HCT116 (cell line): ENCODE data around the gene BTBD3. TPM values are rescaled to one million over a fixed set of nuclear protein-coding genes. Genes with fewer than 3 reads are reported as not detected.

Source experiments
- ATAC-seq: fragments of 200-7000 bp; cut with Tn5 transposase; 2 replicates; pipeline ENCODE4 v1.9.1; 2020; ENCODE audit warnings: mild to moderate bottlenecking, moderate library complexity
- BruUV-seq: library from RNA; stranded (reverse); fragments of 400-500 nt; replicated peaks from 2 replicates; lab custom pipeline; 2021; lab: Mats Ljungman, UMichigan
- CTCF ChIA-PET: fragments of 300-600 bp; sonication (Branson Sonifier 250); formaldehyde crosslinking; loops from one replicate; lab custom pipeline; 2021; ENCODE audit warnings: antibody characterized with exemption; lab: Charles Lee
- POLR2A ChIA-PET: fragments of 300-600, 350-600 bp; sonication (Branson Sonifier 250); formaldehyde crosslinking; loops from one replicate; lab custom pipeline; 2021; ENCODE audit warnings: antibody characterized with exemption; lab: Charles Lee
- RAD21 ChIA-PET, 2 experiments: fragments of 300-600 bp; sonication (Branson Sonifier 250); formaldehyde crosslinking; loops; one replicate each; lab custom pipeline; 2023; ENCODE audit warnings: low total read pairs in 2 of 2; ENCODE audit not compliant: uncharacterized antibody in 2 of 2, unreplicated experiment in 2 of 2, low non-redundant PET in 1 of 2; lab: Charles Lee
- DNase-seq: peaks from one replicate; pipeline ENCODE4 v3.0.0-alpha.2; 2010; ENCODE audit warnings: low read depth, low spot score
- H2AFZ ChIP-seq: fragments of 200-600 bp; shearing (Covaris generic), sonication (generic); 2 replicates; pipeline ENCODE4 v1.6.1; 2017; ENCODE audit warnings: low read depth, mixed run types, mixed read lengths, antibody characterized with exemption, low read length; ENCODE audit not compliant: poor library complexity, severe bottlenecking
- H3K27ac ChIP-seq: 2 replicates; pipeline ENCODE4 v1.5.1; 2012; ENCODE audit warnings: low read depth, low read length
- H3K27me3 ChIP-seq: fragments of 200-600 bp; sonication (generic); 2 replicates; pipeline ENCODE4 v1.6.1; 2016; ENCODE audit warnings: mixed run types, low read length, mixed read lengths; ENCODE audit not compliant: insufficient read depth
- H3K36me3 ChIP-seq, 2 experiments: fragments of 200-500 bp in 1 of 2; fragments of 200-600 bp in 1 of 2; sonication (Bioruptor generic) in 1 of 2; sonication (generic) in 1 of 2; 2 replicates each; pipeline versions ENCODE4 v1.5.1 to v1.6.1; 2014 to 2016; ENCODE audit warnings: low read length in 2 of 2, inconsistent platforms in 1 of 2, mixed read lengths in 1 of 2, mixed run types in 1 of 2; ENCODE audit not compliant: insufficient read depth in 2 of 2, control insufficient read depth in 1 of 2
- H3K4me1 ChIP-seq, 2 experiments: fragments of 200-600 bp in 1 of 2; sonication (generic) in 1 of 2; 2 replicates each; pipeline versions ENCODE4 v1.5.1 to v1.6.1; 2012 to 2017; ENCODE audit warnings: low read length in 2 of 2, inconsistent platforms in 1 of 2, mild to moderate bottlenecking in 1 of 2, mixed read lengths in 1 of 2, mixed run types in 1 of 2, moderate library complexity in 1 of 2; ENCODE audit not compliant: insufficient read depth in 2 of 2, control insufficient read depth in 1 of 2
- H3K4me2 ChIP-seq: fragments of 200-600 bp; sonication (generic); 2 replicates; pipeline ENCODE4 v1.6.1; 2017; ENCODE audit warnings: mixed run types, low read length, mixed read lengths
- H3K4me3 ChIP-seq, 2 experiments: fragments of 200-600 bp in 1 of 2; sonication (generic) in 1 of 2; replicated peaks in 1 of 2; 2 replicates each; pipeline ENCODE4 v1.5.1; 2011 to 2016; ENCODE audit warnings: low read length in 2 of 2, control low read depth in 1 of 2, low read depth in 1 of 2, mild to moderate bottlenecking in 1 of 2, mixed read lengths in 1 of 2, mixed run types in 1 of 2
- H3K79me2 ChIP-seq: fragments of 200-600 bp; sonication (generic); 2 replicates; pipeline ENCODE4 v1.6.1; 2017; ENCODE audit warnings: mild to moderate bottlenecking, mixed run types, low read length, moderate library complexity, mixed read lengths; ENCODE audit not compliant: insufficient read depth
- H3K9ac ChIP-seq: fragments of 200-600 bp; sonication (generic); 2 replicates; pipeline ENCODE4 v1.6.1; 2016; ENCODE audit warnings: low read length, mixed read lengths
- H3K9me2 ChIP-seq: fragments of 200-600 bp; sonication (generic), shearing (Covaris generic); 2 replicates; pipeline ENCODE4 v1.6.1; 2017; ENCODE audit warnings: mixed run types, mild to moderate bottlenecking, moderate library complexity; ENCODE audit not compliant: insufficient read depth
- H3K9me3 ChIP-seq, 2 experiments: fragments of 200-500 bp in 1 of 2; fragments of 200-600 bp in 1 of 2; sonication (Bioruptor generic) in 1 of 2; sonication (generic) in 1 of 2; 2 replicates each; pipeline ENCODE4 v1.6.1; 2014 to 2017; ENCODE audit warnings: low read length in 2 of 2, mixed read lengths in 2 of 2, inconsistent platforms in 1 of 2, low read depth in 1 of 2, mild to moderate bottlenecking in 1 of 2, mixed run types in 1 of 2, moderate library complexity in 1 of 2; ENCODE audit not compliant: control insufficient read depth in 1 of 2, insufficient read depth in 1 of 2
- H4K20me1 ChIP-seq: fragments of 200-600 bp; sonication (generic), shearing (Covaris generic); 2 replicates; pipeline ENCODE4 v1.6.1; 2017; ENCODE audit warnings: mixed run types, mild to moderate bottlenecking, moderate library complexity; ENCODE audit not compliant: insufficient read depth
- CBX3 ChIP-seq: IDR thresholded peaks from 2 replicates; pipeline ENCODE4 v1.6.1; 2012; ENCODE audit warnings: low read depth
- CEBPB ChIP-seq: IDR thresholded peaks from 2 replicates; pipeline ENCODE4 v1.6.1; 2012; ENCODE audit warnings: low read depth
- CTCF ChIP-seq, 3 experiments: fragments of 200-600 bp in 1 of 3; sonication (generic) in 1 of 3; IDR thresholded peaks in 2 of 3; conservative IDR thresholded peaks in 1 of 3; 2 replicates each; pipeline ENCODE4 v1.5.1; 2012 to 2017; ENCODE audit warnings: low read depth in 2 of 3, low read length in 2 of 3, antibody characterized with exemption in 1 of 3, borderline replicate concordance in 1 of 3, control low read depth in 1 of 3, mild to moderate bottlenecking in 1 of 3, mixed read lengths in 1 of 3, mixed run types in 1 of 3, moderate library complexity in 1 of 3; ENCODE audit not compliant: insufficient read depth in 1 of 3
- ELF1 ChIP-seq: IDR thresholded peaks from 2 replicates; pipeline ENCODE4 v1.6.1; 2012; ENCODE audit warnings: low read depth, borderline replicate concordance
- EZH2 ChIP-seq: fragments of 200-600 bp; sonication (generic); IDR thresholded peaks from 2 replicates; pipeline ENCODE4 v1.6.1; 2017; ENCODE audit warnings: antibody characterized with exemption, mixed run types
- JUND ChIP-seq: IDR thresholded peaks from 2 replicates; pipeline ENCODE4 v1.6.1; 2012
- POLR2A ChIP-seq: IDR thresholded peaks from 2 replicates; pipeline ENCODE4 v1.7.0; 2011; ENCODE audit warnings: borderline replicate concordance; ENCODE audit not compliant: insufficient read depth, insufficient read length; ENCODE audit errors: extremely low read depth
- intact Hi-C: fragments of 100-400 bp; cut with micrococcal nuclease; formaldehyde crosslinking; loops from 2 replicates; pipeline ENCODE4 v1.10.0; 2022
- total RNA-seq: library from RNA; stranded (reverse); gene quantifications from one replicate; pipeline ENCODE4 v1.2.1, GENCODE V29; 2021; ENCODE audit not compliant: unreplicated experiment
- TF ChIP-seq, protein P1 (sequence below): IDR thresholded peaks from 2 replicates; pipeline ENCODE4 v1.6.1; 2012; ENCODE audit warnings: low read depth
- TF ChIP-seq, protein P2 (sequence below): IDR thresholded peaks from 2 replicates; pipeline ENCODE4 v1.6.1; 2011; ENCODE audit warnings: mild to moderate bottlenecking, low read length, moderate library complexity; ENCODE audit not compliant: insufficient replicate concordance; ENCODE audit errors: extremely low read depth

BTBD3 gene
- total RNA-seq, 1 experiment from 2014 or later, result 20.2 TPM

- POLR2A ChIA-PET, result no interaction called here
- RAD21 ChIA-PET, result no interaction called here
- no peaks in the 10 kb centered on the region for H4K20me1 ChIP-seq
Measured at GRCh38 chr20:11970243-11970836, 52.6 kb downstream of the BTBD3 start.

GRCh38 chr20:11972478-11972877, 54.8 kb downstream of the BTBD3 start:
- intact Hi-C loops, result no loop called here
- no TSS peak for BruUV-seq
- POLR2A ChIA-PET, result no interaction called here
- no peak for TF ChIP-seq CEBPB
- TF ChIP-seq EZH2, result no peak
- TF ChIP-seq, protein P1, sequence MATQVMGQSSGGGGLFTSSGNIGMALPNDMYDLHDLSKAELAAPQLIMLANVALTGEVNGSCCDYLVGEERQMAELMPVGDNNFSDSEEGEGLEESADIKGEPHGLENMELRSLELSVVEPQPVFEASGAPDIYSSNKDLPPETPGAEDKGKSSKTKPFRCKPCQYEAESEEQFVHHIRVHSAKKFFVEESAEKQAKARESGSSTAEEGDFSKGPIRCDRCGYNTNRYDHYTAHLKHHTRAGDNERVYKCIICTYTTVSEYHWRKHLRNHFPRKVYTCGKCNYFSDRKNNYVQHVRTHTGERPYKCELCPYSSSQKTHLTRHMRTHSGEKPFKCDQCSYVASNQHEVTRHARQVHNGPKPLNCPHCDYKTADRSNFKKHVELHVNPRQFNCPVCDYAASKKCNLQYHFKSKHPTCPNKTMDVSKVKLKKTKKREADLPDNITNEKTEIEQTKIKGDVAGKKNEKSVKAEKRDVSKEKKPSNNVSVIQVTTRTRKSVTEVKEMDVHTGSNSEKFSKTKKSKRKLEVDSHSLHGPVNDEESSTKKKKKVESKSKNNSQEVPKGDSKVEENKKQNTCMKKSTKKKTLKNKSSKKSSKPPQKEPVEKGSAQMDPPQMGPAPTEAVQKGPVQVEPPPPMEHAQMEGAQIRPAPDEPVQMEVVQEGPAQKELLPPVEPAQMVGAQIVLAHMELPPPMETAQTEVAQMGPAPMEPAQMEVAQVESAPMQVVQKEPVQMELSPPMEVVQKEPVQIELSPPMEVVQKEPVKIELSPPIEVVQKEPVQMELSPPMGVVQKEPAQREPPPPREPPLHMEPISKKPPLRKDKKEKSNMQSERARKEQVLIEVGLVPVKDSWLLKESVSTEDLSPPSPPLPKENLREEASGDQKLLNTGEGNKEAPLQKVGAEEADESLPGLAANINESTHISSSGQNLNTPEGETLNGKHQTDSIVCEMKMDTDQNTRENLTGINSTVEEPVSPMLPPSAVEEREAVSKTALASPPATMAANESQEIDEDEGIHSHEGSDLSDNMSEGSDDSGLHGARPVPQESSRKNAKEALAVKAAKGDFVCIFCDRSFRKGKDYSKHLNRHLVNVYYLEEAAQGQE, result no peak
- no peak for TF ChIP-seq CBX3
- TF ChIP-seq ELF1, result no peak
- TF ChIP-seq, protein P2, sequence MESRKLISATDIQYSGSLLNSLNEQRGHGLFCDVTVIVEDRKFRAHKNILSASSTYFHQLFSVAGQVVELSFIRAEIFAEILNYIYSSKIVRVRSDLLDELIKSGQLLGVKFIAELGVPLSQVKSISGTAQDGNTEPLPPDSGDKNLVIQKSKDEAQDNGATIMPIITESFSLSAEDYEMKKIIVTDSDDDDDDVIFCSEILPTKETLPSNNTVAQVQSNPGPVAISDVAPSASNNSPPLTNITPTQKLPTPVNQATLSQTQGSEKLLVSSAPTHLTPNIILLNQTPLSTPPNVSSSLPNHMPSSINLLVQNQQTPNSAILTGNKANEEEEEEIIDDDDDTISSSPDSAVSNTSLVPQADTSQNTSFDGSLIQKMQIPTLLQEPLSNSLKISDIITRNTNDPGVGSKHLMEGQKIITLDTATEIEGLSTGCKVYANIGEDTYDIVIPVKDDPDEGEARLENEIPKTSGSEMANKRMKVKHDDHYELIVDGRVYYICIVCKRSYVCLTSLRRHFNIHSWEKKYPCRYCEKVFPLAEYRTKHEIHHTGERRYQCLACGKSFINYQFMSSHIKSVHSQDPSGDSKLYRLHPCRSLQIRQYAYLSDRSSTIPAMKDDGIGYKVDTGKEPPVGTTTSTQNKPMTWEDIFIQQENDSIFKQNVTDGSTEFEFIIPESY, result no peak
- no peak for TF ChIP-seq JUND
- TF ChIP-seq POLR2A, result no peak

More at GRCh38 chr20:11970243-11970836, 52.6 kb downstream of the BTBD3 start:
- Histone ChIP-seq H3K9me3 (no peaks in the 10 kb centered on the region), H3K4me3 (no peak overlapping the region), H3K27me3 (no peaks in the 10 kb centered on the region), H3K4me1 (no peaks in the 10 kb centered on the region), H3K9me2 (no peaks in the 10 kb centered on the region), H3K4me2 (no peak overlapping the region), H3K27ac (no peak overlapping the region), H2AFZ (no peak overlapping the region), H3K79me2 (no peaks in the 10 kb centered on the region), H3K36me3 (no peaks in the 10 kb centered on the region), H3K9ac (no peak overlapping the region)
- DNase-seq (no peak), ATAC-seq (no peak)
- CTCF ChIA-PET, result no interaction called here
- no TSS peak for BruUV-seq
- intact Hi-C loops, result no loop called here
- no peak for TF ChIP-seq JUND
- TF ChIP-seq CTCF (IDR thresholded peaks at IDR 0.05 in 2 of 3, conservative IDR thresholded peaks at IDR 0.05 in 1 of 3; ENCODE audit: borderline replicate concordance in 1 of 3, insufficient read depth in 1 of 3, low read depth in 2 of 3, low read length in 2 of 3), result no peak

More at GRCh38 chr20:11972478-11972877, 54.8 kb downstream of the BTBD3 start:
- no peaks in the 10 kb centered on the region for H4K20me1 ChIP-seq
- H3K79me2 ChIP-seq, result no peaks in the 10 kb centered on the region
- H3K4me1 ChIP-seq, result no peaks in the 10 kb centered on the region
- no peaks in the 10 kb centered on the region for H3K9me2 ChIP-seq
- H3K4me3 ChIP-seq, result no peak overlapping the region
- no peaks in the 10 kb centered on the region for H3K27me3 ChIP-seq
- ChIA-PET CTCF (no interaction called here), RAD21 (no interaction called here)
- H3K4me2 ChIP-seq, result no peak overlapping the region
- H3K9me3 ChIP-seq, result no peaks in the 10 kb centered on the region
- DNase-seq (no peak), ATAC-seq (no peak)
- H3K9ac ChIP-seq, result no peak overlapping the region
- no peak overlapping the region for H3K27ac ChIP-seq
- no peaks in the 10 kb centered on the region for H3K36me3 ChIP-seq
- no peak overlapping the region for H2AFZ ChIP-seq
